Keratinocyte (primary cell): Measurements from ENCODE around the gene NEAT1. TPM values are rescaled to one million over a fixed set of nuclear protein-coding genes. Genes with fewer than 3 reads are reported as not detected.

Source experiments
- DNase-seq: peaks from one replicate; pipeline ENCODE4 v3.0.0-alpha.2; 2011; ENCODE audit warnings: low read depth, missing footprints, low spot score
- FAIRE-seq: peaks from 2 replicates; lab custom pipeline; 2011; peaks lifted over from hg19 to GRCh38; lab: Jason Lieb, UNC
- H2AFZ ChIP-seq: 2 replicates; pipeline ENCODE4 v1.6.0; 2012; ENCODE audit warnings: low read length, control low read depth, inconsistent platforms; ENCODE audit not compliant: control insufficient read depth
- H3K27ac ChIP-seq: 2 replicates; pipeline ENCODE4 v1.5.1; 2011; ENCODE audit warnings: low read length; ENCODE audit not compliant: control insufficient read depth, insufficient read depth
- H3K27me3 ChIP-seq: 3 replicates; pipeline ENCODE4 v1.6.0; 2011; ENCODE audit warnings: low read length; ENCODE audit not compliant: control insufficient read depth, insufficient read depth; ENCODE audit errors: extremely low read depth
- H3K36me3 ChIP-seq, 2 experiments: 2 replicates in 1 of 2; 3 replicates in 1 of 2; pipeline ENCODE4 v1.5.1; 2011; ENCODE audit warnings: low read length in 2 of 2, mild to moderate bottlenecking in 1 of 2; ENCODE audit not compliant: control insufficient read depth in 2 of 2, insufficient read depth in 2 of 2; ENCODE audit errors: extremely low read depth in 1 of 2
- H3K4me1 ChIP-seq: 3 replicates; pipeline ENCODE4 v1.5.1; 2011; ENCODE audit warnings: low read length; ENCODE audit not compliant: control insufficient read depth, insufficient read depth; ENCODE audit errors: extremely low read depth
- H3K4me2 ChIP-seq: 3 replicates; pipeline ENCODE4 v1.6.0; 2011; ENCODE audit warnings: low read depth, low read length; ENCODE audit not compliant: control insufficient read depth, insufficient read depth; ENCODE audit errors: extremely low read depth
- H3K4me3 ChIP-seq, 3 experiments: fragments of 200-600 bp in 1 of 3; sonication (generic) in 1 of 3; 2 replicates in 2 of 3; 3 replicates in 1 of 3; pipeline ENCODE4 v1.5.1; 2011 to 2016; ENCODE audit warnings: low read length in 3 of 3, mild to moderate bottlenecking in 3 of 3, control low read depth in 2 of 3, inconsistent platforms in 1 of 3, low read depth in 1 of 3, mixed read lengths in 1 of 3, mixed run types in 1 of 3, moderate library complexity in 1 of 3; ENCODE audit not compliant: control insufficient read depth in 2 of 3, insufficient read depth in 2 of 3; ENCODE audit errors: extremely low read depth in 1 of 3
- H3K79me2 ChIP-seq: 2 replicates; pipeline ENCODE4 v1.6.0; 2012; ENCODE audit warnings: low read length; ENCODE audit not compliant: control insufficient read depth, insufficient read depth
- H3K9ac ChIP-seq: 3 replicates; pipeline ENCODE4 v1.6.0; 2011; ENCODE audit warnings: low read length; ENCODE audit not compliant: control insufficient read depth, insufficient read depth; ENCODE audit errors: extremely low read depth
- H3K9me1 ChIP-seq: 3 replicates; pipeline ENCODE4 v1.6.0; 2011; ENCODE audit warnings: low read length; ENCODE audit not compliant: control insufficient read depth, insufficient read depth; ENCODE audit errors: extremely low read depth
- H3K9me3 ChIP-seq: 2 replicates; pipeline ENCODE4 v1.5.1; 2012; ENCODE audit warnings: low read depth, low read length; ENCODE audit not compliant: control insufficient read depth
- H4K20me1 ChIP-seq: 3 replicates; pipeline ENCODE4 v1.6.0; 2011; ENCODE audit warnings: low read length; ENCODE audit not compliant: control insufficient read depth, insufficient read depth; ENCODE audit errors: extremely low read depth
- CTCF ChIP-seq, 3 experiments: IDR thresholded peaks in 1 of 3; conservative IDR thresholded peaks in 1 of 3; optimal IDR thresholded peaks in 1 of 3; 2 replicates in 2 of 3; 3 replicates in 1 of 3; pipeline versions ENCODE3 to v1.5.1; 2011; ENCODE audit warnings: low read length in 3 of 3, mild to moderate bottlenecking in 3 of 3, moderate library complexity in 2 of 3, control low read depth in 1 of 3, inconsistent platforms in 1 of 3; ENCODE audit not compliant: insufficient read depth in 2 of 3; ENCODE audit errors: extremely low read depth in 1 of 3
- EZH2 ChIP-seq: IDR thresholded peaks from one replicate; pipeline ENCODE4 v1.6.1; 2012; ENCODE audit warnings: inconsistent platforms, mild to moderate bottlenecking, low read length, moderate library complexity
- dilution Hi-C: fragments of 300-500 bp; cut with MboI; formaldehyde crosslinking; loops from one replicate; pipeline ENCODE4 v1.7.0; 2020; ENCODE audit warnings: low sequenced_read_pairs; ENCODE audit not compliant: extremely low pct_ligation_motif_present
- polyA plus RNA-seq, 5 experiments: library from polyadenylated mRNA; depleted of rRNA in 3 of 5; stranded (reverse) in 3 of 5; stranded (forward) in 1 of 5; unstranded in 1 of 5; fragments of >200 nt; gene quantifications; 1 replicate in 1 of 5; 2 replicates in 3 of 5; 3 replicates in 1 of 5; pipeline versions ENCODE4 v1.2.1 to v1.2.3, GENCODE V29; 2011 to 2012; ENCODE audit warnings: missing spikeins in 2 of 5, low read depth in 1 of 5, low replicate concordance in 1 of 5

Gene NEAT1
- polyA plus RNA-seq, 1 donor (not counting 4 experiments of a cell fraction or from before 2014, with no cell fraction given) = 270 TPM

GRCh38 chr11:65390099-65390941 lies 32.3 kb upstream of the NEAT1 start:
- H2AFZ ChIP-seq = no peak overlapping the region
- peaks cover 54% of the 10 kb centered on the region for H3K79me2 ChIP-seq
- DNase-seq (no peak), FAIRE-seq (no peak)
- peaks cover 2% of the 10 kb centered on the region for H4K20me1 ChIP-seq
- peak overlapping the region; percentile 5 to 44 (median 27) for H3K4me3 ChIP-seq
- peaks cover 3% of the 10 kb centered on the region for H3K9me1 ChIP-seq
- H3K27ac ChIP-seq = peak overlapping the region; percentile 8
- dilution Hi-C loops = no loop called here
- peak overlapping the region; percentile 50 for H3K9ac ChIP-seq
- H3K4me1 ChIP-seq = peaks cover 46% of the 10 kb centered on the region
- H3K4me2 ChIP-seq = peak overlapping the region; percentile 62
- TF ChIP-seq CTCF (optimal IDR thresholded peaks at IDR 0.05 in 1 of 3, IDR thresholded peaks at IDR 0.05 in 1 of 3, conservative IDR thresholded peaks at IDR 0.05 in 1 of 3; ENCODE audit: extremely low read depth in 1 of 3, insufficient read depth in 2 of 3, low read length in 3 of 3) = no peak
- peaks cover 23 to 28% of the 10 kb centered on the region in 2 experiments for H3K36me3 ChIP-seq
- no peaks in the 10 kb centered on the region for H3K9me3 ChIP-seq
- H3K27me3 ChIP-seq = no peaks in the 10 kb centered on the region

- dilution Hi-C loops = no loop called here
- peak overlapping the region; percentile 8 for H3K27ac ChIP-seq
- H2AFZ ChIP-seq = no peak overlapping the region
- FAIRE-seq (no peak), DNase-seq (no peak)
- peaks cover 54% of the 10 kb centered on the region for H3K79me2 ChIP-seq
- H4K20me1 ChIP-seq = peaks cover 2% of the 10 kb centered on the region
- H3K27me3 ChIP-seq = no peaks in the 10 kb centered on the region
- peaks cover 23 to 31% of the 10 kb centered on the region in 2 experiments for H3K36me3 ChIP-seq
- H3K4me1 ChIP-seq = peaks cover 42% of the 10 kb centered on the region
- H3K4me3 ChIP-seq = peak overlapping the region; percentile 5 to 44 (median 27)
- no peaks in the 10 kb centered on the region for H3K9me3 ChIP-seq
- peaks cover 3% of the 10 kb centered on the region for H3K9me1 ChIP-seq
- peak overlapping the region; percentile 50 for H3K9ac ChIP-seq
- peak in 1 of 3 experiments; percentile 9 for TF ChIP-seq CTCF (optimal IDR thresholded peaks at IDR 0.05 in 1 of 3, IDR thresholded peaks at IDR 0.05 in 1 of 3, conservative IDR thresholded peaks at IDR 0.05 in 1 of 3; ENCODE audit: extremely low read depth in 1 of 3, insufficient read depth in 2 of 3, low read length in 3 of 3)
- no peak for TF ChIP-seq EZH2
- H3K4me2 ChIP-seq = peak overlapping the region; percentile 62
These were observed 31.6 kb upstream of the NEAT1 start for GRCh38 chr11:65390996-65391395.
